ENCODE data around the gene KCND3.

KCND3 gene

GRCh38 chr1:111836111-111836510, 153.4 kb downstream of the KCND3 start:
- DNase-seq, result no peak

GRCh38 chr1:111835514-111835913, 154.0 kb downstream of the KCND3 start:
- no peak for DNase-seq

- no peak for DNase-seq
Observed at GRCh38 chr1:111834956-111835355, 154.5 kb downstream of the KCND3 start.

GRCh38 chr1:111833334-111833733, 156.1 kb downstream of the KCND3 start:
- no peak for DNase-seq

GRCh38 chr1:111832521-111833155, 156.8 kb downstream of the KCND3 start:
- DNase-seq, result no peak

- no peak for DNase-seq
Observed at GRCh38 chr1:111831153-111831552, 158.3 kb downstream of the KCND3 start.

- DNase-seq, result no peak
Observed at GRCh38 chr1:111827946-111828345, 161.5 kb downstream of the KCND3 start.

- DNase-seq, result no peak
Observed at GRCh38 chr1:111826278-111826677, 163.2 kb downstream of the KCND3 start.

- DNase-seq, result no peak
Observed at GRCh38 chr1:111825217-111825616, 164.3 kb downstream of the KCND3 start.

GRCh38 chr1:111822138-111822537, 167.3 kb downstream of the KCND3 start:
- no peak for DNase-seq

- DNase-seq, result no peak
Observed at GRCh38 chr1:111821121-111821745, 168.2 kb downstream of the KCND3 start.

GRCh38 chr1:111819566-111820263, 169.8 kb downstream of the KCND3 start:
- DNase-seq, result no peak

GRCh38 chr1:111818546-111818945, 170.9 kb downstream of the KCND3 start:
- DNase-seq, result no peak

GRCh38 chr1:111818081-111818480, 171.4 kb downstream of the KCND3 start:
- DNase-seq, result no peak

- DNase-seq, result no peak
Observed at GRCh38 chr1:111814642-111815041, 174.8 kb downstream of the KCND3 start.

GRCh38 chr1:111814305-111814628, 175.2 kb downstream of the KCND3 start:
- DNase-seq, result no peak

- no peak for DNase-seq
Observed at GRCh38 chr1:111813440-111814304, 175.8 kb downstream of the KCND3 start.

GRCh38 chr1:111812306-111812705, 177.2 kb downstream of the KCND3 start:
- DNase-seq, result no peak

- no peak for DNase-seq
Observed at GRCh38 chr1:111811891-111812290, 177.6 kb downstream of the KCND3 start.

GRCh38 chr1:111805251-111805650, 184.2 kb downstream of the KCND3 start:
- DNase-seq, result no peak

GRCh38 chr1:111804776-111805175, 184.7 kb downstream of the KCND3 start:
- no peak for DNase-seq

GRCh38 chr1:111803951-111804350, 185.5 kb downstream of the KCND3 start:
- no peak for DNase-seq

- DNase-seq, result no peak
Observed at GRCh38 chr1:111802984-111803383, 186.5 kb downstream of the KCND3 start.
